Measurements from ENCODE around the gene EFHD1.

The EFHD1 gene, protein sequence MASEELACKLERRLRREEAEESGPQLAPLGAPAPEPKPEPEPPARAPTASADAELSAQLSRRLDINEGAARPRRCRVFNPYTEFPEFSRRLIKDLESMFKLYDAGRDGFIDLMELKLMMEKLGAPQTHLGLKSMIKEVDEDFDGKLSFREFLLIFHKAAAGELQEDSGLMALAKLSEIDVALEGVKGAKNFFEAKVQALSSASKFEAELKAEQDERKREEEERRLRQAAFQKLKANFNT

DNA sequence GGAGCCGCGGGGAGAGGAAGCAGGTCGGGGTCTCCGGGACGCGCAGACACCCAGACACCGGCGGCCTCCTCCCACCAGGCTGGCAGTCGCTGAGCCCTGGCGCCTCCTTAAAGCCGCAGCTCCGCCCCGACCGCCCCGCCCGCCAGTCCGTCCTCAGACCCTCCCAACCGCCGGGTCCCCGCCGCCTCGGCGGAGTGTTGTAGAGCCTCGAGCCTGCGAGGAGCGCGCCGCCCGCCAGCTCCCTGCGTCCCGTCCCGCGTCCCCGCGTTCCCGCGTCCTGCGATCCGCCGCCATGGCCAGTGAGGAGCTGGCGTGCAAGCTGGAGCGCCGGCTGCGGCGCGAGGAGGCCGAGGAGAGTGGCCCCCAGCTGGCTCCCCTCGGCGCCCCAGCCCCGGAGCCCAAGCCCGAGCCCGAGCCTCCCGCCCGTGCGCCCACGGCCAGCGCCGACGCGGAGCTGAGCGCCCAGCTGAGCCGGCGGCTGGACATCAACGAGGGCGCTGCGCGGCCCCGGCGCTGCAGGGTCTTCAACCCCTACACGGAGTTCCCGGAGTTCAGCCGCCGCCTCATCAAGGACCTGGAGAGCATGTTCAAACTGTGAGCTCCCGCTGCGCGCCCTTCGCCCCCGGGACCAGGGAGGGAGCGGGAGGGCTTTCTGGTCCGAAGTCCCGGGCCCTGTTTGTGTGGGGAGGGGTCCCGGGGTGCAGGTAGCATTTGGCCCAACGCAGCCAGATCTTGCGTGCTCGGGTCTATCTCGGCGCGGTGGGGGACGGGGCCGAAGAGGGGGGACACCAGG lies at the start of gene EFHD1:
EFHD1 (plus strand) TSS at position 192 of the 793 bp plus-strand sequence; CDS start at position 293, 101 bp downstream.
- DNase-seq (ENCODE audit: low read depth in 3 of 3) = peak in 2 of 3 experiments; percentile 8 to 61

DNA sequence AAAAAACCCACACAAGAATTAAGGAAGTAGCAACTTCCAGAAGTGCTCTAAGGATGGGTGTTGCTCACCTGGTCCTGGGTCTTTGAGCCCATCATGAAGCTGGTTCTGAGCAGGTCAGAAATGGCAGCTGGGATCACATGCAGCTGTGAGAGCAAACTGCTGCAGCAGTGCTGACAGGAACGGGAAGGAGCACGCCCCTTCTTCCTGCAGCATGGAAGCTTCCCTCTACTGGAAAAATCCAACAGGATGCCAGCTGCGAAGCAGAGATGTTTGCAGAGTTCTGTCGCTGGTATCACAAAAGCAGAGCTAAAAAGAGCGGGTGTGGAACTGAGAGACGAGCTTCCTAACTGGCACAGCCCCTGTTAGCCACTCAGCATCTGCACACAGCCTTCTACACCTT lies 49.2 kb upstream of the EFHD1 start:
- DNase-seq (ENCODE audit: low read depth in 3 of 3) = no peak

DNA sequence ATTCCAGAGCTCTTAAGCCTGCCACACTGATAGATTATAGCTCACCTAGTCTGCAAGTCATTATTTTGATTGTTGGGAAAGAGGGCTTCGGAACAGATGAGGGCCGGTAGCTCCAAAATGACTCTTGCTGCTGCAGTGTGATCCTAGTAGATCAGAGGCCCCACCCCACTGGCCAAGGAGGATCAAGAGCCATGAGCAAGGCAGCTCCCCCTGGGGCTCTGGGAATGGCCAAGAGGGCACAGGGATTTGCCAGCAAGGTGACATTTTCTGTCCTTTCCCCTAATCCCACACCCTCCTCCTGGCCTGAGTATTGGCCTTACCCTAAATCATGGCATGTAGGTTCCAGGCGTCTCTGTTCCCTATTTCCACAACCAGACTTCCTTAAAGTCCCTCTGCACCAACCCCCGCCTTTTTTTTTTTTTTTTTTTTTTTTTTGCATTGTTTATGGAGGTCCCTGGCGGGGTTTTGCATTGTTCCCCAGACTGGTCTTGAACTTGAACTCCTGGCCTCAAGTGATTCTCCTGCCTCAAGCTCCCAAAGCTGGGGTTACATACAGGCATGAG lies 46.4 kb upstream of the EFHD1 start:
- DNase-seq (ENCODE audit: low read depth in 3 of 3) = no peak

DNA sequence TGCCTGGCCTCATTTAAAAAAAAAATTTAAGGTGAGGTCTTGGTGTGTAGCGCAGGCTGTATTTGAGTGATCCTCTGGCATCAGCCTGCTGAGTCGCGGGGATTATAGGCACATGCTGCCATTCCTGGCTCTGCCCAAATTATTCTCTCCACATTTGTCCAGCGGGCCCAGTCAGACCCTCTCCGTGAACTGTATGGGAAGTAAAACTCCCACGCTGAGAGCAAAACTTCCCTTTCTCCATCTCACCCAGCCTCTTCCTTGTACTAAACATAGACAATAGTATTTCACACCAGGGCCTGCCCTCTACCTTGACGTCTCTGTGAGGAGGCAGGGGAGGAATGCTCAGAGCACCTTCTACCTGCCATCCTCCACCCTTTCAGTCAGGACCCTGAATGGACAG lies 45.9 kb upstream of the EFHD1 start:
- no peak for DNase-seq (ENCODE audit: low read depth in 3 of 3)

DNA sequence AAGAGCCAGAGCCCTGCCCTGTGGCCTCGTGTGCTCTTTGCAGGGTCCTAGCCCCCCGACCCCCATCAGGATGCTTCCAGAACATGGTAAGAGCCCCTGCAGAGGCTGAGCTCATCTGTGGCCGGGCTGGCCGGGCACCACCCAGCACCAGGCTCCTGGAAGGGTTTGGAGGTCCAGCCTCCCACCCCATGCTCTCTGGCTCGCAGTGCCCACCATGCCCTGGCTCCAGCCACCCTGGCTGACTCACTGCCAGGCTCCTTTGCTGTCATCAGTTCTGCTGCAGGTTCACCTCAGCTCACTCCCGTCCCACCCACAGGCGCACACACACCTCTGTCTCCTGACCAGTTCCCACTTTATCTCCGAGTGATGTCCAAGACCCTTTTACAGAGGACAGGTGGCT lies 45.4 kb upstream of the EFHD1 start:
- DNase-seq (ENCODE audit: low read depth in 3 of 3) = no peak

DNA sequence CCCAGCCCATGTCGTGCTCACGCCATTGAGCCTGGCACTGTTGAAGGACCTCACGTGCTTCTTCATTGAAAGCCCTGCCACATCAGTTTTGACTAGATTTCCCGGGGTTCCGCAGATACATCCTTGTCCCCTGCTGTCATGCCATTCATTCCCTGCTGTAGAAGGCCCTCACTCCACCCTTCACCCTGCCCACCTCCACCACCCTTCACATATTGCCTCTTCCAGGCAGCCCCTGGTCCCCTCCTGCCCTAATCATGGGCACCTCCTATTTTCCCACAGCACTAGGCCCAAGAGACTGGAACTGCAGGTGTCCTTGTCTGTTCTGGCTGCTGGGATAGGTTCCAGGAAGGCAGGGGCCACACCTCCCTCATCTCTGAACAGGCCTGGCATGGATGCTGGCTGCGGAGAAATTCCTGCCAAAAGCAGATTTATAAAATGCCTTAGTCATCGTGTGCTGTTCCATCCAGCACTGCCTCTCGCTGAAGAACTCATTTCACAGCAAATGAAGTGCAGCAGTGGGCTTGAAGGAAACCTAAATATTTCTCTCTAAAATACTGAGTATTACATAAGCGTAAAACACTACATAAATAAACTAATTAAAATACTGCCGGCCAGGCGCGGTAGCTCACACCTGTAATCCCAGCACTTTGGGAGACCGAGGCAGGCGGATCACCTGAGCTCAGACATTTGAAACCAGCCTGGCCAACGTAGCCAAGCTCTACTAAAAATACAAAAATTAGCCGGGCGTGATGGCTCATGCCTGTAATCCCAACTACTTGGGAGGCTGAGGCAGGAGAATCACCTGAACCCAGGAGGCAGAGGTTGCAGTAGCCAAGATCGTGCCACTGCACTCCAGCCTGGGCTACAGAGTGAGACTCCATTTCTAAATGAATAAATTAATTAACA lies 44.5 kb upstream of the EFHD1 start:
- DNase-seq (ENCODE audit: low read depth in 3 of 3) = no peak

DNA sequence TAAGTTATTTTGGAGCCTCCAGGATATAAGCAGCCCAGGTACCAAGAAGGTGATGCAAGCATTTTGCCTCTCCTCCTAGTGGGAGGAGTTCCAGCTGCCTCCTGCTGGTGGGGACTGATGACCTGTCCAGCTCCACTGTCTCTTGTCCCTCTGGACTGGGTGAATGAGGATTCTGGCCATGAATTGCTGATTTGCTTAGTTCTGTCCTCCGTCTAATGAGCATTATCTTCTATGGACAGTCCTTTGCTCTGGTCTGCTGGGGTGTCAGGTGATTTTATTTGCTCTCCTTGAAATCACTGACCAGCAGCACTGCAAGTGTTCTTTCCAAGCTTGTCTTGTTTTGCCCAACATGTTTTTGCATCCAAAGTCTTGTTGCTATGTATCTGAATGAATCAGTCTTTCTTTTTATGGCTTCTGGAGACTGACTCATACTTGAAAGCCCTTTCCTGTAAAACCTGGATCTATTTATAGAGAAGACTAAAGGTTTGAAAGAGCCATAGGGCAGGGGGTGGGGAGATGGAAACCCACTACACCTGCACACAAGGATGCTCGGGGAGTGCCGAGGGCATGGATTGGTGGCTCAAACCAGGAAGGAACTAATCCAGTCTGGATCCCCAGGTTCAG lies 40.5 kb upstream of the EFHD1 start:
- DNase-seq (ENCODE audit: low read depth in 3 of 3) = no peak

DNA sequence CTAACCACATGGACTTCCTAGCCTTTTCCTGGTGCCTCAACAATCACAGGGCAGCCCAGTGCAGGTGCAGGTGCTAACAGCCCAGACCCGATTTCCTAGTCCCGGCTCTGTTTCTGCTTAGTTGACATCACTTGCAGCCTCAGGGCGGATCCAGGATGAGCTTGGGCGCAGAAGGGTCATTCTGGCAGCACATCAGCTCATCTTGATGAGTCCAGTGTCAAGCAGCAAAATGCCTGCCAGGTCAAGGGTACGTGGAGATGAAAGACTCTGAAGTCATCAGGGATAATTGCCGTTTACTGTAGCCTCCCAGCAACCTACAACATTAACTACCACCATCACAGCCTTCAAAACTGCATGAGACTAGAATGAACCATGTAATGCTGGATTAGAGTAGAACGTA lies 39.4 kb upstream of the EFHD1 start:
- no peak for DNase-seq (ENCODE audit: low read depth in 3 of 3)

DNA sequence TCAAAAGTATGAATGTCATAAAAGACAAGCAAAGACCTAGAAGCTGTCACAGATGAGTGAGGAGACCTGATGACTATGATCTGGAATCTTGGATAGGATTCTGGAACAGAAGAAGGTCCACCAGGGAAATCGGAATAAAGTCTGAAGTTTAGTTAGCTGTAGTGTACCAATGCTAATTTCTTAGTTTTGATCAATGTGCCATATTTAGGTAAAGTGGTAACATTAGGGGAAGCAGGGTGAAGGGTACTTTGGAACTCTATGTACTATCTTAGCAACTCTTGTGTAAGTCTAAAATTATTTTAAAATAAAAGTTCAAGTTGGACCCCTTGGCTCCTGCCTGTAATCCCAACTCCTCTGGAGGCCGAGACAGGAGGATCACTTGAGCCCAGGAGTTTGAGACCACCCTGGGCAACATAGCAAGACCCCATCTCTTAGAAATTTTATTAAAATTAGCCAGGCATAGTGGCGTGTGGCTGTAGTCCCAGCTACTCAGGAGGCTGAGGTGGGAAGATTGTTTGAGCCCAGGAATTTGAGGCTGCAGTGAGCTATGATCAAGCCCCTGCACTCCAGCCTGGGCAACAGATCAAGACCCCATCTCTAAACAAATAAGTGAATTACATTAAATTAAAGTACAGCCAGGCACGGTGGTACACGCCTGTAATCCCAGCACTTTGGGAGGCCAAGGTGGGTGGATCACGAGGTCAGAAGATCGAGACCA lies 35.9 kb upstream of the EFHD1 start:
- no peak for DNase-seq (ENCODE audit: low read depth in 3 of 3)

DNA sequence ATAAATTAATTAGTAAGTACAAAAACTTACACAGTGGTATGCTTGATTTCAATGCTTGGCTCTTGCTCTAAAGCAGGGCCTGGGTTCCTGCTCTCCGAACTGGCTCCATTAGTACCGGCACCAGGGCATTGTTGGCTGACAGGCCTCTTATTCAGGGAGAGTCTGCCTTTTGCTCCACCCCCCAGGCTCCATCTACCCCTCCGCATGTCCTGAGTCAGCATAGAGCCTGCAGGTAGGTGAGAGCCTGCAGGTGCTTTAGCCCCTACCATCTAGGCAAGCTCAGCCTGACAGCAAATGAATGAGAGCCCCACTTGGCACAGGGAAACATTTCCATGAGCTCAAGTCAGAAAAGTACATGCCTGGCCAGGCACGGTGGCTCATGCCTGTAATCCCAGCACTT lies 35.1 kb upstream of the EFHD1 start:
- no peak for DNase-seq (ENCODE audit: low read depth in 3 of 3)

DNA sequence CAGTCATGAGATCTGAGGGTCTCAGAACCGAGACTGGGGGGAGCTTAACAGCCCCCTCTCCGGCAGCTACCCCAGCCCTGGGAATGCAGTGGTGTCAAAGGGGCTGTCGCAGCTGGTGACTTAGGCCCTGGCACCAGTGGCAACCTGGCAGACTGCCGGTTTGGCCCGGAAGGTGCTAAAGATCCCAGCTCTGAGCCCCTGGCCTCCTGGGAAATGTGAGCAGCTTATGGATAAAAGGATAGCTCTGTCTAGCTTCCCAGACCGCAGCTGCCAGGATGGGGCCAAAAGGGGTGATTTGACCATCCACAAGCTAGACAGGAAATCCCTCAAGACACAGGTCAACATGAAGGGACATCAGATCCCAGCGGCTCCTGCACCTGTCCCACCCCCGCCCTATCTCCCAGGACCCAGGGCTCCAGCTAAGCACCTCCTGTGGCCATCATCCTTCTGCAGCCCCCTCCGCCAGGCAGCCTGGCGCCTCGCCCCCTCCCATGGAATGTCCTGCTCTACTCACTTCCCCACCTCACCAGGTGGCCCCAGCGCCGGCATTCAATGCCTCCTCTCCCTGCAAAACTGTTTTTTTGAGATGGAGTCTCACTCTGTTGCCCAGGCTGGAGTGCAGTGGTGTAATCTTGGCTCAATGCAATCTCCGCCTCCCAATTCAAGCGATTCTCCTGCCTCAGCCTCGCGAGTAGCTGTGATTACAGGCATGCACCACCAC lies 33.2 kb upstream of the EFHD1 start:
- DNase-seq (ENCODE audit: low read depth in 3 of 3) = no peak

DNA sequence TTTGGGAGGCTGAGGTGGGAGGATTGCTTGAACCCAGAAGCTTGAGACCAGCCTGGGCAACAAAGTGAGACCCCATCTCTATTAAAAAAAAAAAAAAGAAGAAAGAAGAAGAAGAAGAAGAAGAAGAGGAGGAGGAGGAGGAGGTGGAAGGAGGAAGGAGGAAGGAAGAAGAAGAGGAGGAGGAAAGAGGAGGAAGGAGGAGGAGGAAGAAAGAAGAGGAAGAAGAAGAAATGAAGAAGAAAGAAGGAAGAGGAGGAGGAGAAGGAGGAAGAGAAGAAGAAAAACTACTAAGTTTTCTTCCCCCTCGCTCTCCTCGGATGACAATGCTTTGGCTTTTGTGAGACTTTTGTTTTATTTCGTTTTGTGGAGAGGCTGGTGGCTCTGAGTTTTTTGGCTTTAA lies 30.1 kb upstream of the EFHD1 start:
- no peak for DNase-seq (ENCODE audit: low read depth in 3 of 3)

DNA sequence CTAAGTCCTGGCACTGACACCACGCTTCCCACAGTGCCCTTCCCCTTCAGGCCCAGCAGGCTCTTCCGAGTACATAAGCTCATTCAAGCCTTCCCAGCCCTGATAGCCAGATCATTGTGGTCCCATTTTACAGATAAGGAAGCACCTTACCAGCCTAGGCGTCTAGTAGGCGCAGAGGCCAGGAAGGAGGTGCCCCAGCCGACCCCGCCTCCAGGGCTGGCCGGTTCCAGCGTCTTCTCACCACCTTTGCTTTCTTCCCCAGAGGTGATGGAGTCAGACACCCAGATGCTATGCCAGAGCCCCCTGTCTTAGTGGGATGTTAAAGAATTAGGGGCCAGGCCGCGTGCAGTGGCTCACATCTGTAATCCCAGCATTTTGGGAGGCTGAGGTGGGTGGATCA lies 28.9 kb upstream of the EFHD1 start:
- no peak for DNase-seq (ENCODE audit: low read depth in 3 of 3)

DNA sequence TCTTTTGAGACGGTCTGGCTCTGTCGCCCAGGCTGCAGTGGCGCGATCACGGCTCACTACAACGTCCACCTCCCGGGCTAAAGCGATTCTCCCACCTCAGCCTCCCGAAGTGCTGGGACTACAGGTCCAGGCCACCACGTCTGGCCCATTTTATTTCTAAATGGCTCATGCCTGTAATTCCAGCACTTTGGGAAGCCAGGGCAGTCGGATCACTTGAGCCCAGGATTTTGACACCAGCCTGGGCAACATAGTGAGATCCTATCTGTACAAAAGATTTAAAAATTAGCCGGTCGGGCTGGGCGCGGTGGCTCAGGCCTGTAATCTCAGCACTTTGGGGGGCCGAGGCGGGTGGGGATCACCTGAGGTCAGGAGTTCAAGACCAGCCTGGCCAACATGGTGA lies 26.4 kb upstream of the EFHD1 start:
- no peak for DNase-seq (ENCODE audit: low read depth in 3 of 3)

DNA sequence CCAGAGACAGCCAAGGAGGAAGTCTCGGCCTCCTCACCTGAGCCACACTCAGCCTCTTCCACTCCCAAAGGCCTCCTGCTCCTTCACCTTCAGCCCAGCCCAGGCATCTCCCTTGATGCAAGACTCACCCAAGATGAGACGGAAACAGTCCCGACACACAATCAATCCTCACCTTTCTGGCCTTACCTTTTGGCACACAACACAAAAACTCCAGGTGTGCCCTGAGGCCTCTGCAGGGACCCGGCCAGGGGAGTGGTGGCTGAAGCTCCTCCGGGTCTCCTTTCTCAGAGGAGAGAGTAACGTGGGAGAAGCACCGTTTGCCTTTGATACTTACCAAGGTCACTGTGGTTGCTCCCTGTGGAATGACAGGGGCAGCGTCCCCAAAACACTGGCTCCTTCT lies 23.8 kb upstream of the EFHD1 start:
- no peak for DNase-seq (ENCODE audit: low read depth in 3 of 3)

DNA sequence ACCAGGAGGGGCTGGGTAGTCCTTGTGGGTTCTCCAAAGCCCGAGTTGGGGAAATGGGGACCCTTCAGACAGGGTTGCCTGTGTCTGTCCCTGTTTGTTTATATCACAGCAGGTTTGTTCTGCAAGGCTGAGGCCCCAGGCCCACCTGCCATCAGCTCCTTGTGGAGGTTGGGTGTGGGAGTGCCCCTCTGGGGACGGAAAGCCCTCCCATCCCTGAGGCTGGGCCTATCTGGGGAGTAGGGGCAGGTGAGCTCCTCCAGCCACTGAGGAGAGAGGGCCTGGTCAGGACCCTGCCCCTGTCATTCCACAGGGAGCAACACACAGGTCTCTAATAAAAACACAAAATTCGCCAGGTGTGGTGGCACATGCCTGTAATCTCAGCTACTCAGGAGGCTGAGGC lies 23.3 kb upstream of the EFHD1 start:
- no peak for DNase-seq (ENCODE audit: low read depth in 3 of 3)

DNA sequence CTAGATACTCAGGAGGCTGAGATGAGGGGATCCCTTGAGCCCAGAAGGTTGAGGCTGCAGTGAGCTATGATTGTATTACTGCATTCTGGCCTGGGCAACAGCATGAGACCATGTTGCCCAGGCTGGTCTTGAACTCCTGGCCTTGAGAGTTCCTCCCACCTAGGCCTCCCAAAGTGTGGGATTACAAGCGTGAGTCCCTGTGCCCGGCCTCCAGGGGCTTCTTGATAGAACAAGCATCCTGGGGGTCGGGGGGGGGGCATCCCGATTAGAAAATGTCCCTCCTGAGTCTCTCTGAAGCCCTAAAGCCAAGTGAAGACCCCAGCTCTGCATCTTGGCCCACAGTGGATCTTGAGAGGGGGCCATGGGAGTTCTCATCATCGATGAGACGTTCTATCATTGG lies 22.3 kb upstream of the EFHD1 start:
- DNase-seq (ENCODE audit: low read depth in 3 of 3) = no peak

DNA sequence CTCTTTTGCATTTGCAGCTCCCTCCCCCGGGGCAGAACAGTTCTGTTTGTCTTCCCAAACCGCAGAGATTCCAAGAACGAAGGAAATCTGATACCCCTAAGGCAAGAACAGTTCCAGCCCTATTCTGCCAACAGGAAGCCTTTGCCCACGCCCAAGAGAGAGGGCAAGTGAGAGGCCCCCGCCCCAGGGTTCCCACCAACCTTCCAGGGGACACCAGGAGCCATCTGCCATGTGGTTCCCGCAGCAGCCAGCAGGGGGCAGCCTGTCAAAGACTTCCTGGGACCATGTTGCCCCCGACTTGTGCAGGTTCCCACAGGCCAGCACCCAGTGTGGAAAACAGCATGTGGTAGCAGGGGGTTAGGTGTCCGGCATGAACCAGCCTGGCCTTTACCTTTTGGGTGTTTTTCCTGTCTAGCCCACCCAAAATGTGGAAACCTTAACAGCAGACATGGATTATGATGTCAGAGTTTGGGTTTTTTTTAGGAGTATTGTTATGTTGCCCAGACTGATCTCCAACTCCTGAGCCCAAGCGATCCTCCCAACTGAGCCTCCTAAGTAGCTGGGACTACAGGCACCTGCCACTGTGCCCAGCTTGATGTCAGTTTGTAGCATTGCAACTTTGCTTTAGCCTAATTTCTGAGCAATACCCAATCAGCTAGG lies 21.7 kb upstream of the EFHD1 start:
- peak; percentile 31 to 72 (median 45) for DNase-seq (ENCODE audit: low read depth in 3 of 3)

DNA sequence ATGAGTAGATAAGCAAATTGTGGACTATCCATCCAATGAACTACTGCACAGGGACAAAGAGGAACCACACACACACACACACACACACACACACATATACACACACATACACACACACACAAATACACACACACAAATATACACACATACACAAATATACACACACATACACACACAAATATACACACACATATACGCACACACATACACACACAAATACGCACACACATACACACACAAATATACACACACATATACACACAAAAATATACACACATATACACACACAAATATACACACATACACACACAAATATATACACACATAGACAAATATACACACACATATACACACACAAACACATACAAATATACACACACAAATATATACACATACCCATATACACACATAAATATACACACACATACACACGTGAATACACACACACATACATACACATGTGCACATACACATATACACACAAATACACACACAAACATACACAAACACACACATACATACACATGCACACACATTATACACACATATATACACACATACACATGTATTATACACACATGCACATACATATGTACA lies 19.8 kb upstream of the EFHD1 start:
- no peak for DNase-seq (ENCODE audit: low read depth in 3 of 3)

Measured in stimulated activated CD4-positive, alpha-beta T cell treated with anti-CD3 and anti-CD28 coated beads, TNF-alpha, amount 100 ng/mL, for 24 hours (primary cell).